Liver (tissue), 9 donors: ENCODE data around the gene SIRPA. TPM values are rescaled to one million over a fixed set of nuclear protein-coding genes. Genes with fewer than 3 reads are reported as not detected.

Experiments used
- DNase-seq: peaks from one replicate; pipeline ENCODE4 v3.0.0-alpha.2; 2017; ENCODE audit warnings: low spot score
- H3K27ac ChIP-seq, 2 donors: one replicate each; pipeline ENCODE4 v1.7.0; 2013; ENCODE audit warnings: inconsistent platforms in 2 of 2, low read length in 2 of 2, control low read depth in 1 of 2, low read depth in 1 of 2, mild to moderate bottlenecking in 1 of 2
- H3K27me3 ChIP-seq, 4 donors: one replicate each; pipeline versions ENCODE4 v1.6.1 to v1.7.0; 2013; ENCODE audit warnings: low read length in 3 of 4, inconsistent platforms in 1 of 4, mild to moderate bottlenecking in 1 of 4, moderate library complexity in 1 of 4; ENCODE audit not compliant: control insufficient read depth in 4 of 4, insufficient read depth in 4 of 4
- H3K36me3 ChIP-seq, 4 donors: one replicate each; pipeline versions ENCODE4 v1.6.1 to v1.7.0; 2013; ENCODE audit warnings: low read length in 3 of 4, mild to moderate bottlenecking in 3 of 4, low read depth in 1 of 4, moderate library complexity in 1 of 4; ENCODE audit not compliant: control insufficient read depth in 4 of 4, insufficient read depth in 3 of 4
- H3K4me1 ChIP-seq, 4 donors: one replicate each; pipeline versions ENCODE4 v1.6.1 to v1.7.0; 2013; ENCODE audit warnings: low read length in 3 of 4, mild to moderate bottlenecking in 3 of 4, moderate library complexity in 1 of 4; ENCODE audit not compliant: control insufficient read depth in 4 of 4, insufficient read depth in 4 of 4
- H3K4me3 ChIP-seq, 3 donors: one replicate each; pipeline versions ENCODE4 v1.6.1 to v1.7.0; 2013; ENCODE audit warnings: low read length in 3 of 3, control low read depth in 1 of 3, low read depth in 1 of 3, mild to moderate bottlenecking in 1 of 3
- H3K9ac ChIP-seq, 2 donors: one replicate each; pipeline ENCODE4 v1.7.0; 2013; ENCODE audit warnings: low read length in 2 of 2, mild to moderate bottlenecking in 2 of 2, moderate library complexity in 2 of 2, control low read depth in 1 of 2, low read depth in 1 of 2
- H3K9me3 ChIP-seq, 4 donors: one replicate each; pipeline versions ENCODE4 v1.6.1 to v1.7.0; 2013; ENCODE audit warnings: low read length in 3 of 4; ENCODE audit not compliant: control insufficient read depth in 4 of 4
- ATF3 ChIP-seq: IDR thresholded peaks from 2 replicates; pipeline ENCODE4 v1.6.1; 2016; ENCODE audit warnings: antibody characterized with exemption
- EGR1 ChIP-seq, 2 donors: IDR thresholded peaks; 2 replicates each; pipeline ENCODE4 v1.6.1; 2016 to 2018; ENCODE audit warnings: antibody characterized with exemption in 2 of 2, low read depth in 2 of 2
- FOXA2 ChIP-seq: IDR thresholded peaks from 2 replicates; pipeline ENCODE4 v1.6.1; 2016; ENCODE audit warnings: antibody characterized with exemption
- GABPA ChIP-seq, 2 donors: IDR thresholded peaks in 1 of 2; conservative IDR thresholded peaks in 1 of 2; 2 replicates each; pipeline ENCODE4 v1.6.1; 2016; ENCODE audit warnings: antibody characterized with exemption in 2 of 2, mild to moderate bottlenecking in 1 of 2, moderate library complexity in 1 of 2
- HNF4A ChIP-seq, 2 donors: conservative IDR thresholded peaks; 2 replicates each; pipeline ENCODE4 v1.6.1; 2016; ENCODE audit warnings: antibody characterized with exemption in 2 of 2, mild to moderate bottlenecking in 2 of 2
- HNF4G ChIP-seq: IDR thresholded peaks from 2 replicates; pipeline ENCODE4 v1.6.1; 2016; ENCODE audit warnings: antibody characterized with exemption
- JUND ChIP-seq, 2 donors: IDR thresholded peaks; 2 replicates each; pipeline ENCODE4 v1.6.1; 2016; ENCODE audit warnings: antibody characterized with exemption in 2 of 2
- NR2F2 ChIP-seq: IDR thresholded peaks from 2 replicates; pipeline ENCODE4 v1.6.1; 2016; ENCODE audit warnings: antibody characterized with exemption
- RAD21 ChIP-seq, 2 donors: IDR thresholded peaks; 2 replicates each; pipeline ENCODE4 v1.6.1; 2016; ENCODE audit warnings: antibody characterized with exemption in 2 of 2, mild to moderate bottlenecking in 2 of 2
- REST ChIP-seq: IDR thresholded peaks from 2 replicates; pipeline ENCODE4 v1.6.1; 2016; ENCODE audit warnings: antibody characterized with exemption, mild to moderate bottlenecking
- RXRA ChIP-seq, 2 donors: IDR thresholded peaks; 2 replicates each; pipeline ENCODE4 v1.6.1; 2017 to 2018; ENCODE audit warnings: antibody characterized with exemption in 2 of 2, mild to moderate bottlenecking in 1 of 2
- SP1 ChIP-seq: IDR thresholded peaks from 2 replicates; pipeline ENCODE4 v1.6.1; 2018; ENCODE audit warnings: antibody characterized with exemption, mild to moderate bottlenecking
- TAF1 ChIP-seq: conservative IDR thresholded peaks from 2 replicates; pipeline ENCODE4 v1.6.1; 2016; ENCODE audit warnings: antibody characterized with exemption, mild to moderate bottlenecking
- WGBS: extraction: QIAGEN DNeasy Blood & Tissue Kit; methylation state at CpG from one replicate; pipeline ENCODE4 v1.1.7; 2013; 5-methylcytosine and 5-hydroxymethylcytosine counted together
- polyA plus RNA-seq, 2 donors: library from polyadenylated mRNA; stranded (reverse) in 1 of 2; unstranded in 1 of 2; fragments of 200-250 nt in 1 of 2; fragments of >200 nt in 1 of 2; fragmentation: Nextera tagmentation in 1 of 2; extraction: Ambion mirVana in 1 of 2; gene quantifications; one replicate each; pipeline versions ENCODE4 v1.2.1 to v1.2.3, GENCODE V29; 2013 to 2015
- total RNA-seq, 2 donors: library from RNA; depleted of rRNA; stranded (reverse); fragments of >200 nt; gene quantifications; one replicate each; pipeline ENCODE4 v1.2.3, GENCODE V29; 2014
- TF ChIP-seq, protein P1 (sequence below): IDR thresholded peaks from 2 replicates; pipeline ENCODE4 v1.6.1; 2016; ENCODE audit warnings: antibody characterized with exemption
- donor health status: healthy.
- donor health status: healthy.
- donor health status: healthy.
- donor health status: healthy.
- donor health status: healthy.

Gene SIRPA
- total and polyA plus RNA-seq, 4 donors = 5.4 to 47.5 (median 23.2) TPM

DNA sequence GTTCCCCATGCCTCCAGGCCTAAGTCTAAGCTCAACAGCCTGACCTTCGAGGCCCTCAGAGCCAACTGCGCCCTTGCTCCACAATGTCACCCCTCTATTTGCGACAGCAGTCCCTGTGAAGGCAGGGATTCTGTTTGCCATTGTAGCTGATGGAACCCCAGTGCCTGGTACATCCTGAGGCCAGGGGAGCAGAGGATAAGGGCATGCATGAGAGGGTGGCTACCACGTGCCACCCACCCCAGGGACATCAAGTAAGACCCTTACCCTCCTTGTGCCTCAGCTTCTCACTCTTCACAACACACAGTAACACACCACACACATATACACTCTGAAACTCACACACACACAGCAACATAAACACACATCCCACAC is 20.0 kb upstream of the SIRPA start:
- H3K9me3 ChIP-seq = no peaks in the 10 kb centered on the region
- no peak overlapping the region for H3K4me3 ChIP-seq
- DNase-seq = no peak
- H3K36me3 ChIP-seq = no peaks in the 10 kb centered on the region
- H3K9ac ChIP-seq = no peak overlapping the region
- peaks cover 7 to 19% (median 13%) of the 10 kb centered on the region in 4 donors for H3K4me1 ChIP-seq
- H3K27me3 ChIP-seq = no peaks in the 10 kb centered on the region
- TF ChIP-seq HNF4G (no peak), RXRA (IDR thresholded peaks at IDR 0.05) (no peak), HNF4A (conservative IDR thresholded peaks at IDR 0.05) (no peak), RAD21 (IDR thresholded peaks at IDR 0.05) (no peak), EGR1 (IDR thresholded peaks at IDR 0.05; ENCODE audit: low read depth in 2 of 2) (no peak), JUND (IDR thresholded peaks at IDR 0.05) (no peak), GABPA (IDR thresholded peaks at IDR 0.05 in 1 of 2, conservative IDR thresholded peaks at IDR 0.05 in 1 of 2) (no peak), TAF1 (no peak), NR2F2 (no peak), ATF3 (no peak)
- TF ChIP-seq, protein P1, sequence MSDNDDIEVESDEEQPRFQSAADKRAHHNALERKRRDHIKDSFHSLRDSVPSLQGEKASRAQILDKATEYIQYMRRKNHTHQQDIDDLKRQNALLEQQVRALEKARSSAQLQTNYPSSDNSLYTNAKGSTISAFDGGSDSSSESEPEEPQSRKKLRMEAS = no peak
- H3K27ac ChIP-seq = no peak overlapping the region
- WGBS = 87% methylated on average over 4 of the region's 4 CpGs

DNA sequence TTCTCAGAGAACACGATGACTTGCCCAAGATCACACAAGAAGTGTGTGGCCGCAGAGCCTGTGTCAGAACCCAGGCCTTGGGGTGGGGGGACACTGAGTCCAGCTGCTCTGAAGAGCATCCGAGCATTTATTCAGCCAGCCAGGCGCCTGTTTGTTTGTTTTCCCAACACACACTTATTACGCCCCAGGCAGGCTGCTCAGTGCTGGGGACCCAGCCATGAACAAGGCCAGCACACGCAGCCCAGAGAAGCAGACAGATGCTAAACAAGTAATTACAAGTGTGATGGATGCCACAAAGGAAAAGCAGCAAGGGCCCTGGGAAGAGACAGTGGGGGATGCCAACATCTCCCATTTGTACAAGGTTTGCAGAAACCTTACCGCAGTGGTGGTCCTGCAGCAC is 19.4 kb upstream of the SIRPA start:
- Histone ChIP-seq H3K27me3 (no peaks in the 10 kb centered on the region), H3K9me3 (no peaks in the 10 kb centered on the region), H3K9ac (no peak overlapping the region), H3K4me3 (no peak overlapping the region), H3K4me1 (peaks cover 13 to 25% (median 18%) of the 10 kb centered on the region in 4 donors), H3K36me3 (no peaks in the 10 kb centered on the region), H3K27ac (no peak overlapping the region)
- DNase-seq = no peak
- WGBS = 89% methylated on average over 7 of the region's 7 CpGs
- TF ChIP-seq ATF3 = no peak
- no peak for TF ChIP-seq JUND (IDR thresholded peaks at IDR 0.05)
- TF ChIP-seq REST = no peak
- TF ChIP-seq FOXA2 = no peak
- TF ChIP-seq, protein P1 = no peak

- TF ChIP-seq SP1 (no peak), HNF4A (conservative IDR thresholded peaks at IDR 0.05) (peak in 1 of 2 donors; percentile 19)
- Histone ChIP-seq H3K36me3 (no peaks in the 10 kb centered on the region), H3K27ac (no peak overlapping the region), H3K27me3 (no peaks in the 10 kb centered on the region), H3K9me3 (no peaks in the 10 kb centered on the region), H3K4me3 (no peak overlapping the region), H3K4me1 (peaks cover 13 to 29% (median 22%) of the 10 kb centered on the region in 4 donors), H3K9ac (no peak overlapping the region)
- DNase-seq = no peak
- WGBS = 82% methylated on average over 7 of the region's 7 CpGs
These were observed 18.8 kb upstream of the SIRPA start for GRCh38 chr20:1876217-1876921.
